Measurements from ENCODE around the gene POLR2L.

DNA sequence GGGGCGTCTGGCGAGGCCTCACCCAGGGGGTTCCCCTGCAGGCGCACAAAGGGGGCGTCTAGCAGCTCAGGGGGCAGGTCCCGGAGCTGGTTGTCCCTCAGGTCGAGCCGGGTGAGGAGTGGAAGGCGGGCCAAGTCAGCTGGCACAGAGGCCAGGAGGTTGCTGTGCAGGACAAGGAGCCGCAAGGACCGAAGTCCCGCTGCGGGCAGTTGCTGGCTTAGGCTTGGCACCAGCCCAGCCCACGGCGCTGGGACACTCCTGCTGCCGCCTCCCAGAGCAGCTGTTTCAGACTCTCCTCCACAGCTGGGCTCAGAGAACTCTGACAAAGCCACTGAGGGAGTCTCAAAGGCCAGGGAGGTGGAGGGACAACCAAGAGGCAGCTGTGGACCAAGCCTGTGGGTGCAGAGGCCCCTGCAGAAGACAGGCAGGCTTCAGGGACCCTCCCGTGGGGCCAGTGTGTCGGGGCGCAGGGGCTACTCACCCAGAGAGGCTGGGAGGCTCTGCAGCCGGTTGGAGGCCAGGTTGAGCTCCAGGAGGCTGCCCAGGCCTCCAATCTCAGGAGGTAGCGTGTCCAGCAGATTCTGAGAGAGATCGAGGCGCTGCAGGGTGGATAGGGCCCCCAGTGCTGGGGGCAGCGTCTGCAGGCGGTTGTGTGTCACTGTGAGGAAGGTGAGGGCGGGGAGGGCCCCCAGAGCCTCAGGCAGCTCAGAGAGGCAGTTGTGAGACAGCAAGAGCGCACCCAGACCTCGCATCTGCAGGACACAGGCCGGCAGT is 39.4 kb downstream of the POLR2L start:
- no peak for TF ChIP-seq POLR2A (IDR thresholded peaks at IDR 0.05)
- TF ChIP-seq, protein P1, sequence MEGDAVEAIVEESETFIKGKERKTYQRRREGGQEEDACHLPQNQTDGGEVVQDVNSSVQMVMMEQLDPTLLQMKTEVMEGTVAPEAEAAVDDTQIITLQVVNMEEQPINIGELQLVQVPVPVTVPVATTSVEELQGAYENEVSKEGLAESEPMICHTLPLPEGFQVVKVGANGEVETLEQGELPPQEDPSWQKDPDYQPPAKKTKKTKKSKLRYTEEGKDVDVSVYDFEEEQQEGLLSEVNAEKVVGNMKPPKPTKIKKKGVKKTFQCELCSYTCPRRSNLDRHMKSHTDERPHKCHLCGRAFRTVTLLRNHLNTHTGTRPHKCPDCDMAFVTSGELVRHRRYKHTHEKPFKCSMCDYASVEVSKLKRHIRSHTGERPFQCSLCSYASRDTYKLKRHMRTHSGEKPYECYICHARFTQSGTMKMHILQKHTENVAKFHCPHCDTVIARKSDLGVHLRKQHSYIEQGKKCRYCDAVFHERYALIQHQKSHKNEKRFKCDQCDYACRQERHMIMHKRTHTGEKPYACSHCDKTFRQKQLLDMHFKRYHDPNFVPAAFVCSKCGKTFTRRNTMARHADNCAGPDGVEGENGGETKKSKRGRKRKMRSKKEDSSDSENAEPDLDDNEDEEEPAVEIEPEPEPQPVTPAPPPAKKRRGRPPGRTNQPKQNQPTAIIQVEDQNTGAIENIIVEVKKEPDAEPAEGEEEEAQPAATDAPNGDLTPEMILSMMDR (IDR thresholded peaks at IDR 0.05): no peak
